HG03139 (cell line): Measurements from ENCODE around the gene NPY2R.

Experiments used
- ATAC-seq: cut with Tn5 transposase; IDR thresholded peaks from one replicate; pipeline ENCODE4 v1.9.1; 2021; ENCODE audit not compliant: unreplicated experiment

The NPY2R gene

GRCh38 chr4:155208258-155209054 is at the start of gene NPY2R:
NPY2R (plus strand) TSS chr4:155208636; CDS start chr4:155213940, 5,304 bp downstream.
- ATAC-seq: no peak

DNA sequence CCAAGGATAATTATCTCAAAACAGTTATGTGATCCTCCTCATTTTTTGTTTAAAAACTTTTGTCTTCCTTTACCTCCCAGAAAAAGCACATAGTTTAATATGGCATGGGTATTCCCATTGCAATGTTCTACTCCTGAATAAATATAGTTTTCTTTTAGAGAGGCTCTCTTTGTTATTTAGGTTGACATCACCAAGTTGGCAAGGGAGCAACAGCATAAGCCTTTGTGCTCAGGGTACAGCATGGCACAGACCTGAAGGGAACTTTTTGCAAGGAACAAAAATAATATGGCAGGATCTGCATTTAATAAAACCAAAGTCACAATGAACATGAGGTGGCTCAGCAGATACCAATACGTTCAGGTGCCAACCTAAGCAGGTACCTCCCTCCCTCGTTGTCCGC is 47.1 kb upstream of the NPY2R start:
- no peak for ATAC-seq

DNA sequence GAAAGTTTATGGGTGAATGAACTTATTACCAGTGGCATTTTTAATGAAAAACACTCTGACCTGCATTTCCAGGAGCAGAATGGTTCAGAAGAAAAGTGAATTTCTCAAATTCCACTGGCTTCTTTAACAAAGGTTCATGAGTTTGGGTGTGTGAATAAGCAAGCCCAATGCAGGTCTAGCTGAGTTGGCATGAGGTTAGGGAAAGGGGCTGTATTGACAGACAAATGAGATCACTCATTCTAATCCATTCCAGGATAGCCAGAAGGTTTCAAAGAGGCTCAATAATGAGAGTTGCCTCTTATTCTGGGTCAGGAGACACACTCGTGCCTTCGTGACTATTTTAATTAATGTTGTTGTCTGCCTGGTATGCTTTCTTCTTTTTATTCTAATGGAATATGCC is 43.7 kb upstream of the NPY2R start:
- ATAC-seq: no peak

DNA sequence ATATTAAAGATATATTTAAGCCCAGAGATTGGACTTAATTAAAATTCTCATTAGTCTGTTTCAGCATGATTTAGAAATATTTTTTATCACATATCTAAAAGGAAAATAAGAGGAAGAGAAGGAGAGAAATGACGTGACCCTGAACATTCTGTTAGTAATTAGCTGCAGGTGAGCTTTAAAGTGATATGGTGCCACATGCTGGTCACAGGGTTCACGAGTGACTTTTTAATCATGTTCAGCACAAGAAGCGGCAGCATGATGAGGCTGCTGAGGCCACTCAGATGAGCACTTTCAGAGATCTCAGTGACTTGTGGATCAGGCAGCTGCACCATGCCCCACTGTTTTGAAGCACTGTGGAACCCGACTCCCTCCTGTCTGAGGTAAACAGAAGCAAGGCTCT is 37.9 kb upstream of the NPY2R start:
- ATAC-seq: no peak

- ATAC-seq: no peak
Measured at GRCh38 chr4:155173371-155173770, 35.1 kb upstream of the NPY2R start.

DNA sequence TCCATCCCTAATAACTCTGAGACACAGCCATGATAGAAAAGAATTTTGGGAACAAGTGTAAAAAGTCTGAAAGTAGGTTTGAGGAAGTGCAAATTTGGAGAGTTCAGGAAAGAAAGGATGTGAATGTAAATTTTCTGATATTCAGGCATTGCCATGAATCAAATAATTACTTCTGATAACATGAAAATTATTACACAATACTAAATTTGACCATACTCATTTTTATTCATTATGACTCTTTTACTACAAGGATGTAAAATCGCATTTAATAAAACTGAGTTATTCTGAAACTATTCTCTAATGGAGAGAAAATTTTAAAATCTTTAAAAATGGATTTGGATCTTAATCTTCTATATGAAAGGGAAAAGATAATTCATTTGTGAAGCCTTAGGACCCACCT is 33.8 kb upstream of the NPY2R start:
- ATAC-seq: no peak

- ATAC-seq: no peak
Measured at GRCh38 chr4:155179216-155179615, 29.2 kb upstream of the NPY2R start.

DNA sequence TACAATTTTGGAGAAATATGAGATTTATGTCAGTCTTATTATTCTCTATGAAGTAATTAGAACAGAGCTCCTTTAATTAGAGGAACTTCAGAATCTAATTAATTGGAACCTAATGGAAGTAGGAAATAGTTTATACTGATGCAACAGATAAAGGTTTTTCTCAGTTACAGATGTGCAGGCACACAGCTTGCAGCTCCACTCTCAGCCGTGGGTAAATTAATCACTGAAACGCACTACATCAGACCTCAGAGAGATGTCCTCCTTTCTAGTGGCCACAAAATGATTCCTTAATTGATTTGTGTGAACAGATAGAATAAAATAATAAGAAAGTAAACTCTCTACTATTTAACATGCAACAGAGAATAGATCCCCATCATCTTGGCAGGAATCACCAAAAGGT is 21.5 kb upstream of the NPY2R start:
- no peak for ATAC-seq

- ATAC-seq: no peak
Measured at GRCh38 chr4:155187989-155188388, 20.4 kb upstream of the NPY2R start.

DNA sequence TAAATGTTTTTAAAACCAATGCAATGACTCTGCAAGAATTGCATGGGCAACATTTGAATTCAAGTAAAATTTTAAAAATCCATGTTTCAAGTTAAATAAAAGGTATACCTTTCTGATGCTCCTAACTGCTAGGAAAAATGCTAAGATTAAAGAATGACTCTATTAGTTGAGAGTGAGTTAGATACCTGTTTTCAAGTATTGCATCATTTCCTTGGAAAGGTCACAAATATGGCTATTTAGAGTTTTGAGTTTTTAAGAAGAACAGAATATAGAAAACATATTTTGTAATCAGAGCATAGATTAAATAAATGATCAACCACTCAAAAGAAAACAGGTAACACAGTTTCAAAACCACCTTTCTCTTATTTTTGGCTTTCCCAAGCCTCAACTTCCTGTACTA is 18.3 kb upstream of the NPY2R start:
- no peak for ATAC-seq

- no peak for ATAC-seq
Measured at GRCh38 chr4:155197757-155198156, 10.7 kb upstream of the NPY2R start.

GRCh38 chr4:155207534-155208257 is 740 bp upstream of the NPY2R start:
- ATAC-seq: no peak

DNA sequence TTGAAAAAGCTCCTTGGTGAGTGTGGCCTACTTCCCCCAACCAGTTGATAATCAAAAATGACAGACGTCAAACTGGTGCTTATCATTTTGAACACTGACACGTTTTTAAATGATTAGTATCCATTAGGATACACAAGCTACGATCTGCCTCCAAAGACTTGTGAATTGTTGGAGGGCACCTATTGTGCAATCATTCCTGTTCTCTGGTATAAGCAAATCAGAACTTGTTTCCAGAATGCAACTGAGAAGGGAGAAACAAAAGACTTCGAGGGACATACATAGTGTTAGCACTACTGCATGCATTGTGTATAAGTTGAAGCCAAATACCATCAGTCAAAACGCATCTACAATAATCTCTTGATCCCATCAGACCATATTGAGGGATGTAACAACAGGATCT is 11.6 kb downstream of the NPY2R start:
- no peak for ATAC-seq

- ATAC-seq: no peak
Measured at GRCh38 chr4:155227131-155227530, 18.7 kb downstream of the NPY2R start.

DNA sequence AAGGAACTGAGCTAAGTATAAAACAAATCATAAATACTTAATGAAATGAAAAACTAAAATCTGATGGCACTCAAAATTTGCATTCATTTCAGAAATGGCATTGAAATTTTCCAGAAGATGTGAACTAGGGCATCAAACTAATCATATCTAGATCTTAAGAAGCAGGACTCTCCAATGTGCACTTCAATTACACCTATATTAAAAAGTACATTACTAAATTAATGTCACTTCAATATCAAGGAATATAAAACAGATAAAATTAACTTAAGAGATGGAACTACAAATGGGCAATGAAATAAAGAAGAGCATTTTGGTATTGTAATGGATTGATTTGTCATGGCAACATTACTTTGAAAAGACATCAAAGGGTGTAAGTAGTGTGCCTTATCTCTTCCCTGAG is 20.3 kb downstream of the NPY2R start:
- ATAC-seq: no peak

GRCh38 chr4:155232432-155232831 is 24.0 kb downstream of the NPY2R start:
- ATAC-seq: no peak

DNA sequence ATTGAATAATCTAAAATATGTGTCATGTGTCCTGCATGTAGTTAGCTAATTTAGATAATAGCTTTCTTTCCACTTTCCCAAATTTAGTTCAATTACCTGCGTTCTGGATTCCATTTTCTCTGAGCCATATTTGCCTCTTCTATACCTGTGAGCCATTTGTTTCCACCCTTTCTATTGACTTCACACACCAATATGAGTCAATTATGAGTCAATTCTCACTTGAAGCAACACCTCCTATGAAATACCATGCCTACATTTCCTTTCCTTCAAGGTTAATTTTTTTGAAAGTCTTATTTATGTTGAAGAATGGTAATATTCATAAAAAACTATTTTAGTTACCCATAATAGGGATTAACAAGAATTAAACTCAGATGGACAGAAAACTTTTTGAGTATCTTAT is 25.8 kb downstream of the NPY2R start:
- no peak for ATAC-seq

- no peak for ATAC-seq
Measured at GRCh38 chr4:155237567-155237966, 29.1 kb downstream of the NPY2R start.

DNA sequence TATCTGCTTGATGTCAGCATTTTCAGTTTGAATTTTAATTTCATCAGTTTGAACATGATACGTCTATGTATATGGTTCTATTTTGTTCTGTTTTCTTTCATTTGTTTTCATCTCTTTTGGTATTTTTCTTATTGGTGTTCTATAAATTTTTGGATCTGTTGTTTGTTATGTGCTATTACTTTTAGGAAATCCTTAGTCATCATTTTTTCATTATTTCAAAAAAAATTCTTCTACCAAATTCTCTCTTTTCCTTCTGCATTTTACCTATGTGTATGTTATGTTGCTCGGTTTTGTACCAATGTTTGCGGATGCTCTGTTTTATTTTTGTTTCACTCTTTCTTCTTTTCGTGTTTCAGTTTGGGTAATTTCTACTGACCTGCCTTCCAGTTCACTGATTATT is 32.8 kb downstream of the NPY2R start:
- no peak for ATAC-seq

DNA sequence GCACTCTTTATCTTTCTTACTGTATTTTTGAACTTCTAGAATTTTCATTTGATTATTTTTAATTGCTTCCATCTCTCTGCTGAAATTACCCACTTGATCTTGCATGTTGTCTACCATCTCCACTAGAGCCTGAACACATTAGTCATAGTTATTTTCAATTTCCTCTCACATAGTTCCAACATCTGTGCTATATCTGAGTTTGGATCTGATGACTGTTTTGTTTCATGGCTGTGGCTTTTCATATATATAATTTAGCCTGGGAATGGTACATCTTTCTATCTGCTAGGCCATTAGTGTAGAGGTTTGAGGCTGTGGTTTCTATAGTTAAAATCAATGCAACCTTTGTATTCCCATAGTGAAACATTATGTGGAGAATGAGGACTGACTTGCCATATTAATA is 33.2 kb downstream of the NPY2R start:
- no peak for ATAC-seq

- no peak for ATAC-seq
Measured at GRCh38 chr4:155245105-155245504, 36.7 kb downstream of the NPY2R start.
